ENCODE data around the gene ELOA.
"Not testable (repeated sequence)": the region's sequence is repeated elsewhere in the genome, so short reads cannot be mapped to it uniquely, and the experiment has no call there.

ELOA gene

DNA sequence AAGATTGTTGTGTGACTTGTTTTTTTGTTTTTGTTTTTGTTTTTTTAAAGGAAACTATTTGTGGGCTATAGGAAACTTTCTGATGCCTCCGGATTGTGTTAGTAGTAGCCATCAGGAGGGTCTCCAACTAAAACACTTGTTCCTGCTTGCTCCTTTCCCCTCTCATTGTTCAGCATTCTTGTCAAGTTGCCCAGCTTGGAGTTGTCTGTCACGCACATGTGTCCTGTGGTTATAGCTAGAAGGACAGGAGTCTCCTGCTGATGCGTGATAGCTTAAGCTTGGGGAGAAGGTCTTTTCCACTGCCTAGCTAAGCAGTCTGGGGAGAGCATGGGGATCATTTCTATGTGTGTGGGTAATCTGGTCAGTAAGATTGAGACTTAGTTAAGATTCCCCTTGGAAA lies 44.4 kb downstream of the ELOA start:
- no peak for FAIRE-seq

DNA sequence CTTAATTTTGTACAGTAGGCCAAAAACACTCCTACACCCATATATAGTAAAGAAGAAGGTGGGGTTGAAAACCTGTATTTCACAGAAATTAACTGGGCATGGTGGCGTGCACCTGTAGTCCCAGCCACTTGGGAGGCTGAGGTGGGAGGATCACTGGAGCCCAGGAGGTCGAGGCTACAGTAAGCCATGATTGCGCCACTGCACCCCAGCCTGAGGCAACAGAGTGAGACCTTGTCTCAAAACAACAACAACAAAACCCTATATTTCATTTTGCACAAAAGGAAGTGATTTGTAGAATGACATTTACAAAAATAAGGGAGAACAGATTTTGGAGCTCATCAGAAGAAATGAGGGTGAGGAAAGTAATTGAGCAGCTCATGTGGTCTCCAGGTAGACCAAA lies 45.4 kb downstream of the ELOA start:
- no peak for FAIRE-seq

- no peak for FAIRE-seq
Measured at GRCh38 chr1:23790696-23791515, 47.6 kb downstream of the ELOA start, which contains the start of gene LYPLA2. LYPLA2 (plus strand) TSS chr1:23791145; CDS start chr1:23792683, 1,538 bp downstream.

DNA sequence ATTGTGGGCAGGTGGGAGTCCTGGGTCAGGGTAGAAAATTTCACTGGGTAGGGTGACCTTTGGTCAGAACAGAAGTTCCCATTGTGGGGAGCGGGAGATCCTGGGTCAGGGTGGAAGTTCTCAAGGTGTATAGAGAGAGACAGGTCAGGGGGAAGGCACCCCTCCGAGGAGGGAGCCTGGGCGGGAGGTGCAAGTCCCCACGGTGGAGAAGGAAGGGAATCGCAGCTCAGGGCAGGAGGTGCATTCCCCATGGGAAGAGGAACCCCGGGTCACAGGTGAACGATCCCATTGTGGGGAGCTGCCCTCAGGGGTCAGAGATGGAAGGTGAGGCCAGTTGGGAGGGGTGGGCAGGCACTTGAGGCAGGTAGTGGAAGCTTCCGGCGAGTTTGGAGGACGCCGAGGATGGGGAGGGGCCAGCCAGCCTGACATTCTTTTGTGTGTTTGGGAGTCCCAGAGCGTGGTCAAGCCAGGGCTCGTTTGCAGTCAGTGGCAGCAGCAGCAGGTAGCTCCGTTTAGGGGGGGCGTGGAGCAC lies 48.3 kb downstream of the ELOA start:
- FAIRE-seq = no peak

DNA sequence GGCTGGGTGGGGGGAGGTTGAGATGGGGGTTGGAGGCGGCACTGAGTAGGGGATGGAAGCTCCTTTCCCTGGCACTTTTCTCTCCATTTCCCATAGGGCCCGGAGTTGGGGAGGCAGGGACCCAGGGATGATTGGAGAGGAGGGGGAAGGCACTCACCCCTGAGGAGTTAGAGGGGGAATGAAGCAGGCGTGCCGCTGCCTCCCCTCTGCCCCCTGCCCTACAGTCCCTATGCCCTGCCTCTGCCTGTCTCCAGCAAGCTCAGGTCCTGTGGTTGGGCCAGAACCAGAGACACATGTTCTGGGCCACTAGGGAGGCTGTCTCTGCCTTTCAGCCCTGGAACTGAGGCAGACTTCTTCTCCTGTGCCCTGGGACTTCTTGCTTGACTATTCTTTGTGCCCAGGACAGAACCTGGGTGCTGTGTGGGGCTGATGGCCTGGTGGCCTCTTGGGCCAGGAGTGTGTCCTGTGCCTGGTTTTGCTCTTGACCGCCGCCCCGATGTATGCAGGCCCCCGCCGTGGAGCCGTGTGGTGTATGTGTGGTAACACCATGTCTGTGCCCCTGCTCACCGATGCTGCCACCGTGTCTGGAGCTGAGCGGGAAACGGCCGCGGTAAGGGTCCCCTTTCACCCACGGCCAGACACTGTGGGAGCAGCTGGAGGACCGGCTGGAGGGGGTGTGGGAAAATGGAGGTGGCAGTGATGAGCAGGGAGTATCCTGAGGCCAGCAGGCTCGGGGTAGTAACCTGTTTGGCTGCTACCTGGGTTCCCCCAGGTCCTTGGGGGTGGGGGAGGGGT lies 49.1 kb downstream of the ELOA start:
- no peak for FAIRE-seq

- FAIRE-seq = no peak
Measured at GRCh38 chr1:23793018-23793781, 49.9 kb downstream of the ELOA start.

- no peak for FAIRE-seq
Measured at GRCh38 chr1:23793861-23794731, 50.8 kb downstream of the ELOA start.

- FAIRE-seq = not testable (repeated sequence)
Measured at GRCh38 chr1:23794732-23795182, 51.5 kb downstream of the ELOA start.

GRCh38 chr1:23795676-23796465 lies 52.6 kb downstream of the ELOA start:
- FAIRE-seq = no peak

DNA sequence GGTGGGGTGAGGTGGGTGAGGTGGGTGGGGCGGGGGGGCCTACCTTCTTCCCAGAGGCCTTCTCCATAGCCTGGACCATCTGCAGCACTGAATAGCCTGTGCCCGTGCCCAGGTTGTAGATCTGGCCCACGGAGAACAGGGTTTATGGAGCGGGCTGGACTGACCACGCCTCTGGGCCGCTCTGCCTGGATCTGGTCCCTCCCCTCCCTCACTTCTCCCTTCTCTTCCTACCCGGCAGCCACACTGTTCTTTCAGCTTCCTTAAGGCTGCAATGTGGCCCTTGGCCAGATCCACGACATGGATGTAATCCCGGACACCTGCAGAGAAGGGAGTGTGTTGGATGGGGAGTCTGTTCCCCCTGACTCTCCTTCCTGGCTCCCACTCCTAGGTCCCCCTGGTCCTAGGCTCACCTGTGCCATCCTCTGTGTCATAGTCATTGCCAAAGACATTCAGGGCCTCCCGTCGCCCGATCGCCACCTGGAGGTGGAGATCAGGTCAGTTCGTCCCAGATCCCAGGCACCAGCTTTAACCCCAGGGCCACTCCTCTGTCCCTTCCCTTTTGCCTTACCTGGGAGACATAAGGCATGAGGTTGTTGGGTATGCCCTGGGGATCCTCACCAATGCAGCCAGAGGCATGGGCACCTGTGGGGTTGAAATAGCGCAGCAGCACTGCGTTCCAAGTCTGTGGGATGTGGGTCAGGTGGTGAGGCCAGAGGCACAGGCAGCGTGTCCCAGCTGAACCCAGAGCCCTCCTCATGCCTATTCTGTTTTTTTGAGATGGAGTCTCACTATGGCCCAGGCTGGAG lies 53.4 kb downstream of the ELOA start:
- FAIRE-seq = no peak

DNA sequence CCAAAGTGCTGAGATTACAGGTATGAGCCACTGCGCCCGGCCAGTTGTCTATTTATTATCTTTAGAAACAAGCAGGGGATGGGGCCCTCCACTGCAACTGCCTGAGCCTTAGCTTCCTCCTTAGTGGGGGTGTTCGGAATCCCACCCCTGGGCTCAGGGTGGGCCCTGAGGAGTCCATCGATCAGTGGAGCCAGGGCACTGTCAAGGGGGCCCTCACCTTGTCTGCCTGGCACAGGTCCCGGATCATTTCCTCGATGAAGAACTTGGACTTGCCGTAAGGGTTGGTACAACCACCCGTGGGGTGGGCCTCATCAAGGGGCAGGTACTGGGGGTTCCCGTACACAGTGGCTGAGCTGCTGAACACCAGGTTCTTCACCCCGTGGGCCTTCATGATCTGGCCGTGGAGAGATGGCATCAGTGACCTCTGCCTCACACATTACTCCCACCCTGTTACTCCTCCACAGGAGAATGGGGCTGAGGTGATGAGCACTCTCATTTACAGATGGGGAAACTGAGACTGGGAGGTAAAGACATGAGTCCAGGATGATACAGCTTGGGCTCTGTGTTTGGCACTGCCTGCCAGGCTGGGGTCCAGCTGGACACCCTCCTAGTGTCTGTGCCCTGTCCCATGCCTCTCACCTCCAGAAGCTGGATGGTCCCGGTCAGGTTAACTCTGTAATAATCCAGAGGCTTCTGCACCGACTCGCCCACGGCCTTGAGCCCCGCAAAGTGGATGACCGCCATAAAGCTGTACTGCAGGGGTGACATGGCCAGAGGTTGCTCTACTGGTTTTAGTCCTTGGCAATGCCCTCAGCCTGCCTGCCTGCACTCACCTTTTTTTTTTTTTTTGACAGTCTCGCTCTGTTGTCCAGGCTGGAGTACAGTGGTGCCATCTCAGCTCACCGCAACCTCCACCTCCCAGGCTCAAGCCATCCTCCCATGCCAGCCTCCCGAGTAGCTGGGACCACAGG lies 54.5 kb downstream of the ELOA start:
- no peak for FAIRE-seq

GRCh38 chr1:23798662-23799142 lies 55.4 kb downstream of the ELOA start:
- FAIRE-seq = no peak

- FAIRE-seq = no peak
Measured at GRCh38 chr1:23799255-23799569, 55.9 kb downstream of the ELOA start.

- FAIRE-seq = no peak
Measured at GRCh38 chr1:23799570-23800399, 56.5 kb downstream of the ELOA start.

DNA sequence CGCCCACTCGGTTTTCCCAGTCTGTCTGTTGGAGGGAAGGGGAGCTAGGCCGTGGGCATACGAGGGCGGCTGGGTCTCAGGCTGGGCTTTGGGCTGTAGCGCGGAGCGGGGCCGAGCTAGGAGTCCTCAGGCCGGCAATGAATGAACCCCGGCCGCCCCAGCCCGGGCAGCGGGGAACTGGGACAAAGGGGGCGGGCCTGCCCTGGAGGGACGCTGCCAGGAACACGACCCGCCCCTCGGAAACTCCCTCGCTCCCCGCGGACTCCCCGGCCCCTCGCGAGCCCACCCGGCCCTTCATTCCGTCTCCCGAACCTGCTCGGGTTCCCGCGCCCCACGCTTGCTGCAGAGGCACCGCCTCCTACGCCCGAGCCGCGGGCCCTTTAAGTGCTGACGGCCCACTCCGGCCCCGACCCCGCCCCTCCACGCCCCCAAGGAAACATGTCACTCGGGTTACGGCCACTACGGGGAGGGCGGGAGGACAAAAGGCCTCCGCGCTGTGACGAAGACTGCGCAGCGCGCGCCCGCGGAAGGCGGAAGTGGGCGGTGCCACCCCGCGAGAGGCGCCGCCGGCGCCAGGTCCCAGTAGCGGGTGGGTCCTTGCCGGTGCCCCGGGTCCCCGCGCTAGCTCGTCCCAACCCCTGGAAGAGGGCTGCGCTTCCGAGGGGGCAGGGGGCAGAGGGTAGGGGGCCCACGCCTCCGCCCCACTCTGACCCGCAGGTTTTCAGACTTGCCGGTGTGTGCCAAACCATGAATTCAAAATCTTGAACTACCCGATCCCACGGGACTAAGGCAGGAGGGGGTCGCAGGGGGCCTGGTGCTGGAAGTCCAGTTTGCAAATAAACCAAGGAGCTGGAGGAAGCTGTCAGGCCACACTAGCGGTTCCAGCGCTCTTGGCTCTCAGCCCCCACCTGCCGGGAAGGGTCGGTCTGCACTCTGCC lies 57.4 kb downstream of the ELOA start, which contains the start of gene GALE:
TSS of gene GALE (minus strand) at position 355 of the 938 bp plus-strand sequence. CDS start 1,747 bp downstream, outside the sequence.
- FAIRE-seq = no peak

DNA sequence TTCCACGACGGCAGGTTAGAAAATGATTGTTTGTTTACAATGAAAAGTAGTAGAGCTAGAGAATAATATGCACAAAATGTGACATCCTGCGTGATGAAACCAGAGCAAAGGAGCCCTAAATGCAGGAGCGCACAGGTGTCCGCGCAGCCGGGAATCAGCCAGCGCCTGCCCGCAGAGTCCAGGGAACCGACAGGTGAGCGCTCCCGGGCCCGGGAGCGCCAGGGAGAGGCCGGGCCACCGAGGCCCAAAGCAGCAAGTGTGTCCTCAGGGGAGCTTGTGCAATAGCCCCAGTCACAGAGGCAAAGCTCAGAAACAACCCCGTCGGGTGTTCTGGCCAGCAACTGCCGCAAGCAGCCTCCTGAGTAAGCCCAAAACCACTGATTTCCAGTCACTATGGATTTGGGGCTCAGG lies 58.1 kb downstream of the ELOA start:
- no peak for FAIRE-seq

DNA sequence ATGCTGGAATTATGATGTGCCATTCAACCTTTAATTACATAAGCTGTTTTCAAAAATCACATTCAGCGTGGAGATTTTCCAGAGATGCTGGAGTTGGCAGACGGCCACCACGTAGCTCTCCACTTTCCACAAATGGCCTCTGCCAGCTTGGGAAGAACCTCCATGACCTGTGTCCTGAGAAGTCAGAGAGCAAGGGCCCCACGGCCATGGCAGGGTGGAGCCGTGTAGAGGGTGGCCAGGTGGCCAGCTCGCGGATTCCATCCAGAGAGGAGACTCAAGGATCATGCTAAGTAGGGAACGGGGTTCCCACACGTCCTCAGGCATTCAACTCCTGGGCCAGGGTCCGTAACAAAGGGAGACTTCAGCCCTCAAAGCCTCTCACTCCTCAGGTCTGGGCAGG lies 58.6 kb downstream of the ELOA start:
- no peak for FAIRE-seq
